HL-60/S4 (cell line): ENCODE measurements around the gene GNB3.
"Not testable (repeated sequence)": the region's sequence is repeated elsewhere in the genome, so short reads cannot be mapped to it uniquely, and the experiment has no call there.

Source experiments
- in situ Hi-C: fragments of 300-500 bp; cut with MboI; formaldehyde crosslinking; loops from 2 replicates; pipeline ENCODE4 v1.14.3; 2022; ENCODE audit warnings: low sequenced_read_pairs

Gene GNB3

DNA sequence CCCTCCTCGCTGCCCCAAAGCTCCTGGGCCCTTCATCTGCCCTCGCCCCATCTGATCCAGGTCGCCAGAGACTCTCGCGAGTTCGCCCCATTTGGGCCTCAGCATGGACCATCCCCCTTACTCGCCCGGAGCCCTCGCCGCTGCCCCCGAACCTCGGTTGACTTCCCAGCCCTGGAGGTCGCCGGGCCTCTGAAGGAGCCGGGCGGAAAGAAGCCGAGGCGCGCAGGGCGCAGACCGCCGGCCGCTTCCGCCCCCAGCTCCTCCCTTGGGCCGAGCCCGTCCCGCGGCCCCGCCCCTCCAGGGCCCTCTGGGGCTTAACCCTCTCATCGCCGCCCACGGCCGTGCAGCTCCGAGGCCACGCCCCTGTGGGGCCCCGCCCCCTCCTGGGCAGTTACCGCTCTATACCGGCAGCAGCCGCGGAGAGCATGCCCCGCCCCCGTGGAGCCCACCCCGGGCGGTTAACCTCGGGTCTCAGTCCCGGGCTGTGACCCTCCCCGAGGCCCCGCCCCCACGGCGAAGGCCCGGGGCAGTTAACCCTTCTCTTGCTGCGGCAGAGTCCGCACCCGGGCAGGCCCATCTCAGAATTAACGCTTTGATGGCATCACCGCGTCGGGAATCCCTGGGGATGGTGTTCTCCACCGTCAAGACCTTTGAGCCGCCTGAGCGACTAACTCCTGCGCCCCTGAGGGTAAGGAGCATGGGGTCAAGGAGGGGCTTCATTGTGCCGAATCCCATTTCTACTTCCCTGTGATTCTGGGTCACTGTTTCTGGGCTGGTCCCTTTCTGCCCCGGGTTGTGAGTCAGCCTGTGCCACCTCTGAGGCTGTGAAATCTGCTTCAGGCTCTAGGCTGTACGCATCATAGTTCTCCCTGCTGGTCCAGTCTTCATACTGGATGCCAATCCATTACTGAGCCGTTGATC lies 32.6 kb downstream of the GNB3 start, which contains the start of gene SPSB2:
SPSB2 (minus strand) TSS at position 210 of the 921 bp plus-strand sequence. CDS start 402 bp downstream, outside the sequence.
- in situ Hi-C loops, result no loop called here

DNA sequence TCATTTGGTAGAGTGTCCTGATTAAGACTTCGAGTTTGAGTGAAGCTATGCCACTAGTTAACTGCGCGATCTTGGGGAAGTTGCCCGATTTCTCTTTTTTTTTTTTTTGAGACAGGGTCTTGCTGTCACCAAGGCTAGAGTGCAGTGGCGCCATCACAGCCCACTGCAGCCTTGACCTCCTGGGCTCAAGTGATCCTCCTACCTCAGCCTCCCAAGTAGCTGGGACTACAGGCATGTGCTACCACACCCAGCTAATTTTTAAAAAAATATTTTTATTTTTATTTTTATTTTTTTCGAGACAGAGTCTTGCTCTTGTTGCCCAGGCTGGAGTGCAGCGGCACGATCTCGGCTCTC lies 33.3 kb downstream of the GNB3 start:
- in situ Hi-C loops, result not testable (repeated sequence)

DNA sequence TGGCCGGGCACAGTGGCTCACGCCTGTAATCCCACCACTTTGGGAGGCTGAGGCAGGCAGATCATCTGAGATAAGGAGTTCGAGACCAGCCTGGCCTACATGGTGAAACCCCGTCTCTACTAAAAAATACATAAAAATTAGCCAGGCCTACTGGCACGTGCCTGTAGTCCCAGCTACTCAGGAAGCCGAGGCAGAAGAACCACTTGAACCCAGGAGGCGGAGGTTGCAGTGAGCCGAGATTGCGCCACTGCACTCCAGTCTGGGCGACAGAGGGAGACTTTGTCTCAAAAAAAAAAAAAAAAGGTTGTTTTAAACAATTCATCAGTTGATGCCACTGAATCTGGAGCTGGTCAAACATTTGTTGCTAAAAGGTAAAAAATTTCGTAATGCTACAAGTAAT lies 39.1 kb downstream of the GNB3 start:
- in situ Hi-C loops, result not testable (repeated sequence)

DNA sequence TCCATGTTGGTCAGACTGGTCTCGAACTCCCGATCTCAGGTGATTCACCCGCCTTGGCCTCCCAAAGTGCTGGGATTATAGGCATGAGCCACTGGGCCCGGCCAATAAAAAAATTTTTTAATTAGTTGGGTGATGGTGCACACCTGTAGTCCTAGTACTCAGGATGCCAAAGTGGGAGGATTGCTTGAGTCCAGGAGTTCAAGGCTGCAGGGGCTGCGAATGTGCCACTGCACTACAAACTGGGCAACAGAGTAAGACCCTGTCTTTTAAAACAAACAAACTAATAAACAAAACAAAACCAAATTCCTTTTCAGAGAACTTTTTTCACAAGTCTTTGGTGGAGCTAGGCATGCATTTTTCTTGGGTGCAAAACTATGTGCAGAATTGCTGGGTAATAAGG lies 42.5 kb downstream of the GNB3 start:
- in situ Hi-C loops, result no loop called here

DNA sequence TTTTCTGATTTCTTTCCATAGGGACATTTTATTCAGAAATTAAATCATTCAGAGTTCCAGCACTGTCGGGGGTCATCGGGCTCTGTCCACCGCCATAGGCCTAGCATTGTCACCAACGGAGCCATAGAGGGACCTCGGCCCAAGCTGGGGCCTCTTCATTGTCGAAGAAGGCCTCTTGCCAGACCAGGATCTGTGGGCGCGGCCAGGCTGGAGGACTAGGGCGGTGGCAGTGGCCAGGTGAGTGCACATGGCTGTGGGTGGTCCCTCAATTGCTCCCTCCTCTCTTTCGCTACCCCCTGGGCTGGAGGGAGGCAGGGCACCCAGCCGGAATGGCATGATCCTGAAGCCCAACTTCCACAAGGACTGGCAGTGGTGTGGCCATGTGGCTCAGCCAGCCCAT lies 43.0 kb downstream of the GNB3 start:
- in situ Hi-C loops, result no loop called here

DNA sequence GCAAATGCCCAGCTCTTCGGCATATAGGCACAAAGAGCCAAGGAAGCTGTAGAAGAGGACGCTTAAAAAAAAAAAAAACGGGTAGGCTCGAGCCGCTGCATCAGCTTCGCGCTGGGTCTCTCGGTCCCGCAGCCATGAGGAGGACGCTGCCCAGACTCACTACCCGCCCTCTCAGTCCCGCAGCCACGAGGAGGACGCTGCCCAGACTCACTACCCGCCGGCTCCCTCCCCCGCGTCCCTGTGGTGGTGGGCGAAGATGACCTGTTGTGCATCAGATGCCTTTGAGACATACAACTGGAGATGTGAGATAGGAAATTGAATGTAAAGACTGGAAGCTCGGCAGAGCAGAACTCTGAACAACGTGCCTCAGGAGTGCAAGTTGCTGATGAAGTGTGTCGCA lies 43.8 kb downstream of the GNB3 start:
- in situ Hi-C loops, result no loop called here

DNA sequence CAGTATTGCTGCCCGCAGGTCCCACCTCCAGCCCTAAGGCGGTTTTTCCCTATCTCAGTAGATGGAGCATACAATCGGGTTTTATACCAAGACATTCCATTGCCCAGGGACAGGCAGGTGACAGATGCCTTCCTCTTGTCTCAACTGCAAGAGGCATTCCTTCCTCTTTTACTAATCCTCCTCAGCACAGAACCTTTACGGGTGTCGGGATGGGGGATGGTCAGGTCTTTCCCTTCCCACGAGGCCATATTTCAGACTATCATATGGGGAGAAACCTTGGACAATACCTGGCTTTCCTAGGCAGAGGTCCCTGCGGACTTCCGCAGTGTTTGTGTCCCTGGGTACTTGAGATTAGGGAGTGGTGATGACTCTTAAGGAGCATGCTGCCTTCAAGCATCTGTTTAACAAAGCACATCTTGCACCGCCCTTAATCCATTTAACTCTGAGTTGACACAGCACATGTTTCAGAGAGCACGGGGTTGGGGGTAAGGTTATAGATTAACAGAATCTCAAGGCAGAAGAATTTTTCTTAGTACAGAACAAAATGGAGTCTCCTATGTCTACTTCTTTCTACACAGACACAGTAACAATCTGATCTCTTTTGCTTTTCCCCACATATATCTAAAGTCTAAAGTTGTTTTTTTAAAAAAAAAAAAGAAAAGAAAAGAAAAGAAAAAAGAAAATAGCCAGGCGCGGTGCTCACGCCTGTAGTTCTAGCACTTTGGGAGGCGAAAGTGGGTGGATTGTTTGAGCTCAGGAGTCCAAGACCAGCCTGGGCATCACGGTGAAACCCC lies 45.7 kb downstream of the GNB3 start:
- in situ Hi-C loops, result not testable (repeated sequence)

DNA sequence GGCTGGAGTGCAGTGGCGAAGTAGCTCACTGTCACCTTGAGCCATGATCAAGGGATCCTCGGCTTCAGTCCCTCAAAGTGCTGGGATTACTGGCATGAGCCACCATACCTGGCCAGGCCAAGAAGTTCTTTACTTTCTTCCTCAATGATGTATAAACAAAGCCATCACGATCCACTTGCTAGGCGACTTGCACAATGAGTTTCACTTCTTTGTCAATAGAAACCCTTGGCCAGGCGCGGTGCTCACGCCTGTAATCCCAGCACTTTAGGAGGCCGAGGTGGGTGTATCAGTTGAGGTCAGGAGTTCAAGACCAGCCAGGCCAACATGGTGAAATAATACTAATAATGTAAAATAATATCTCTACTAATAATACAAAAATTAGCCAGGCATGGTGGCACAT lies 46.7 kb downstream of the GNB3 start:
- in situ Hi-C loops, result no loop called here

DNA sequence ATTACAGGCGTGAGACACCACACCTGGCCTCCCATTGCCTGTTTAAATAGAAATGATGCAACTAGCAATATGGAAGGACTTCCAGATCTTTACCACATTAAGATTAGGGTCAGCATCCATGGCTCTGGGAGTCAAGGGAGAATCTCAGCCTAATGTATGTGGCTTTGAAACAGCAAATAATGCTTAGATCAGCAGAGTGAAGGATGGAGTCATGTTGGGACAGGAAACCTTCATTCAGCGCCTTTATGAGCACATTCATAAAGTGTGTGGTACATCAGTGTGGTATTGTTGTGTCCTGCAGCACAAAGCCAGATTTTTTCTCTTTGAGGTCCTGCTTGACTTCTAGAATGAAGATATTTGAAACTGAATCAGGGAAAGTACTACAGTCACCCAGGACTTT lies 47.6 kb downstream of the GNB3 start:
- in situ Hi-C loops, result no loop called here

DNA sequence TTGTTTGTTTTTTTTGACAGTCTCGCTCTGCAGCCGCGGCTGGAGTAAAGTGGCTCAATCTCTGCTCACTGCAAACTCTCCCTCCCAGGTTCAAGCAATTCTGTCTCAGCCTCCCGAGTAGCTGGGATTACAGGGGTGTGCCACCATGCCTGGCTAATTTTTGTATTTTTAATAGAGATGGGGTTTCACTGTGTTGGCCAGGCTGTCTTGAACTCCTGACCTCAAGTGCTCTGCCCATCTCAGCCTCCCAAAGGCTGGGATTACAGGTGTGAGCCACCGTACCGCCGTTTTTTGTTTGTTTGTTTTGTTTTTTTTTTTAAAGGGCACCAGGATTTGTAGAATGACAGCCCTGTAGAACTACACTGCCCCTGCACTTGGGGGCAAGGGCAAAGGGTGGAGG lies 48.1 kb downstream of the GNB3 start:
- in situ Hi-C loops, result not testable (repeated sequence)

DNA sequence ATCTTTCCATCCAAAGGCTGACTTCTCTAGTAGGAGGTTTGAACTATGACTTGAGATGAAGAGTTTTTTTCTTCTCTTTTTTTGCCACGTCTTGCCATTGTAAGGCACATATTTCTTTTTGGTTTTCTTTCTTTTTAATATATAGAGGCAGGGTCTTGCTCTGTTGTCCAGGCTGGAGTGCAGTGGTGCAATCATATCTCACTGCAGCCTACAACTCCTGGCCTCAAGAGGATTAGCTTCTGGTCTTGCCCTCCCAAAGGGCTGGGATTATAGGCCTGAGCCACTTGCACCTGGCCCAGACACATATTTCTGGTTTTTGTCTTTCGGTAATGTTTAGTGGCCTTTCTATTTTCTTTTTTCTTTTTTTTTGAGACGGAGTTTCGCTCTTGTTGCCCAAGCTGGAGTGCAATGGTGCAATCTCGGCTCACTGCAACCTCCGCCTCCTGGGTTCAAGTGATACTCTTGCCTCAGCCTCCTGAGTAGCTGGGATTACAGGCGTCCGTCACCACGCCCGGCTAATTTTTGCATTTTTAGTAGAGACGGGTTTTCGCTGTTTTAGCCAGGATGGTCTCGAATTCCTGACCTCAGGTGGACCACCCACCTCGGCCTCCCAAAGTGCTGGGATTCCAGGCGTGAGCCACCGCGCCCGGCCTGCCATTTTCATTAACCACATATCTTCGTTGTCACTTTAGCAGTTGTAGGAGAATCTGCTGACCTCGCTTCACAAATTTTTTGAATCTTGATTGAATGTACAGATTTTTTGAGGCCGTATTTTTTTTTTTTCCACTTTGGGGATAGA lies 49.2 kb downstream of the GNB3 start:
- in situ Hi-C loops, result not testable (repeated sequence)

DNA sequence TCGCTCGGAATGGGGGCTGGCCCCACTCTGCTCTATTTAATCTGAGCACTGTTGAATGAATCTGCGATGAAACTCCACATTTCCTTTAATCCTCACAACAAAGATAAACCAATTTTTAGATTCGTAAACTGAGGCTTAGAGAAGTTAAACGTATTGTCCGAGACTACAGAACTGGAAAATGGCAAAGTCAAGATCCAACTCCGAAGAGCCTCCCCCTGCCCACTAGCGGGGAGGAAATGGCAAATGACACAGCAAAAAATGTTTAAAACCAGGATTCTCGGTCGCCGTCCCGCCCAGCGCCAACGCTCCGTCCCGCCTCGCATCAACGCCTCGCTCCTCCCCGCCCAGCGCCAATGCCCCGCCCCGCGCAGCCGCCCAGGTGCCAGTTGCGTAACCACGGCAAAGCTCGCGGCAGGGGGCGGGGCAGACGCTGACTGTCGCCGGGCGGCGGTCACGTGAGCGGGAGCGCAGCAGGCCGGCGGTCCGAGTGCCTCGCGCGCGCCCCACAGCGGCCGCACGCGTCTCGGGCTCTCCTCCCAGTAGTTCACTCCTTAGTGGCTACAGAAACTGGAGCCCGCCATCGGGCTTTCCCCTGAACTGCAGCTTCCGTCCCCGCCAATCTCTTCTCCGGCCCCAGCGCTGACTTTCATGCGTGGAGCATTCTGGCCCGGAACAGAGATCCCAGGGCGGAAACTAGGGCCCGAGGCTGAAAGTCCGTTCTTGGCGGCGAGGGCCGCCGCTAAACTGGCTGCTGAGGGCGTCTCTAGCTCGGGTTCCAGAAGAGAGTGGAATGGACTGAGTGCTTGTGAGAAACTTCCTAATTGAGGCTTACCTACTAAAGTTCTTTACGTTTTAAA lies 50.3 kb downstream of the GNB3 start:
- in situ Hi-C loops, result no loop called here

DNA sequence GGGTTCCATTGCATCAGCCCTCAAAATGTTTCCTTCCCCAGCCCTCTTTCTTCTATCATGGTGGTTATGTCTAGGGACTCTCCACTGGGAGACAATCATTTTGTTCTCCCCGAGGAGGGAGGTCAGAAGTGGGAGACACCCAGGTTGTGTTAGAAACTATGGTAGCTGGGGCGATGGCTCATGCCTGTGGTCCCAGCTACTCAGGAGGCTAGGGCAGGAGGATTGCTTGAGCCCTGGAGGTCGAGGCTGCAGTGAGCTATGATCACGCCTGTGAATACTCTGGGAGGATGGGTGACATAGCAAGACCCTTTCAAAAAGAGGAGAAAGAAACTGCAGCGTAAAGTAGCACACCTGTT lies 50.9 kb downstream of the GNB3 start:
- in situ Hi-C loops, result no loop called here

DNA sequence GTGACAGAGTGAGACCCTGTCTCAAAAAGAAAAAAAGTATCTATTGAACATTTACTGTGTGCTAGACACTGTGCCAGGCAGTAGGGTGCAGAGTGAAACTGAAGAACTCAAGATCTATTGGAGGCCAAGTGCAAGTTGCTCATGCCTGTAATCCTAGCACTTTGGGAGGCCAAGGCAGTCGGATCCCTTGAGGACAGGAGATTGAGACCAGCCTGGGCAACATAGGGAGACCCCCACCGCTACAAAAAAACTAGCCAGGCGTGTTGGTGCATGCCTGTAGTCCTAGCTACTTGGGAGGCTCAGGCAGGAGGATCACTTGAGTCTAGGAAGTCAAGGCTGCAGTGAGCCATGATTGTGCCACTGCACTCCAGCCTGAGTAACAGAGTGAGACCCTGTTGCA lies 52.0 kb downstream of the GNB3 start:
- in situ Hi-C loops, result not testable (repeated sequence)

DNA sequence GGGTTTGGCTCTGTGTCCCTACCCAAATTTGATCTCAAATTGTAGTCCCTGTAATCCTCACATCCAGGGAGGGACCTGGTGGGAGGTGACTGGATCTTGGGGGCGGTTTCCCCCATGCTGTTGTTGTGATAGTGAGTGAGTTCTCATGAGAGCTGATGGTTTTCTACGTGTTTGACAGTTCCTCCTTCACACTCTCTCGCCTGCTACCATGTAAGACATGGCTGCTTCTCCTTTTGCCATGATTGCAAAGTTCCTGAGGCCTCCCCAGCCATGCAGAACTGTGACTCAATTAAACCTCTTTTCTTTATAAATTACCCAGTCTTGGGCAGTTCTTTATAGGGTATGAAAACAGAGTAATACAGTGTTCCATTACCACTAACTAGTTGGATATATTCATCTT lies 53.6 kb downstream of the GNB3 start:
- in situ Hi-C loops, result no loop called here
